ENCODE measurements around the gene ST8SIA2.

- TF ChIP-seq POLR2AphosphoS5 (IDR thresholded peaks at IDR 0.05; ENCODE audit: low read depth, low read length) (no peak), TAF1 (IDR thresholded peaks at IDR 0.05; ENCODE audit: borderline replicate concordance, insufficient read depth, low read length) (no peak)
- TF ChIP-seq, protein P1, sequence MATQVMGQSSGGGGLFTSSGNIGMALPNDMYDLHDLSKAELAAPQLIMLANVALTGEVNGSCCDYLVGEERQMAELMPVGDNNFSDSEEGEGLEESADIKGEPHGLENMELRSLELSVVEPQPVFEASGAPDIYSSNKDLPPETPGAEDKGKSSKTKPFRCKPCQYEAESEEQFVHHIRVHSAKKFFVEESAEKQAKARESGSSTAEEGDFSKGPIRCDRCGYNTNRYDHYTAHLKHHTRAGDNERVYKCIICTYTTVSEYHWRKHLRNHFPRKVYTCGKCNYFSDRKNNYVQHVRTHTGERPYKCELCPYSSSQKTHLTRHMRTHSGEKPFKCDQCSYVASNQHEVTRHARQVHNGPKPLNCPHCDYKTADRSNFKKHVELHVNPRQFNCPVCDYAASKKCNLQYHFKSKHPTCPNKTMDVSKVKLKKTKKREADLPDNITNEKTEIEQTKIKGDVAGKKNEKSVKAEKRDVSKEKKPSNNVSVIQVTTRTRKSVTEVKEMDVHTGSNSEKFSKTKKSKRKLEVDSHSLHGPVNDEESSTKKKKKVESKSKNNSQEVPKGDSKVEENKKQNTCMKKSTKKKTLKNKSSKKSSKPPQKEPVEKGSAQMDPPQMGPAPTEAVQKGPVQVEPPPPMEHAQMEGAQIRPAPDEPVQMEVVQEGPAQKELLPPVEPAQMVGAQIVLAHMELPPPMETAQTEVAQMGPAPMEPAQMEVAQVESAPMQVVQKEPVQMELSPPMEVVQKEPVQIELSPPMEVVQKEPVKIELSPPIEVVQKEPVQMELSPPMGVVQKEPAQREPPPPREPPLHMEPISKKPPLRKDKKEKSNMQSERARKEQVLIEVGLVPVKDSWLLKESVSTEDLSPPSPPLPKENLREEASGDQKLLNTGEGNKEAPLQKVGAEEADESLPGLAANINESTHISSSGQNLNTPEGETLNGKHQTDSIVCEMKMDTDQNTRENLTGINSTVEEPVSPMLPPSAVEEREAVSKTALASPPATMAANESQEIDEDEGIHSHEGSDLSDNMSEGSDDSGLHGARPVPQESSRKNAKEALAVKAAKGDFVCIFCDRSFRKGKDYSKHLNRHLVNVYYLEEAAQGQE (IDR thresholded peaks at IDR 0.05; ENCODE audit: insufficient read depth in 1 of 2, low read depth in 2 of 2, low read length in 2 of 2), result no peak
Observed at GRCh38 chr15:92466834-92467233, 73.2 kb downstream of the ST8SIA2 start.
